IMR-90 (cell line): ENCODE data around the gene PLEKHH1. TPM values are rescaled to one million over a fixed set of nuclear protein-coding genes. Genes with fewer than 3 reads are reported as not detected.

Experiments used
- ATAC-seq: fragments of 200-7000 bp; cut with Tn5 transposase; 2 replicates; pipeline ENCODE4 v1.9.1; 2020; ENCODE audit warnings: low read depth, mild to moderate bottlenecking, moderate library complexity
- BruUV-seq: library from RNA; stranded (reverse); fragments of 400-500 nt; replicated peaks from 2 replicates; lab custom pipeline; 2021; lab: Mats Ljungman, UMichigan
- CTCF ChIA-PET: fragments of 300-600 bp; formaldehyde crosslinking; extraction: SDS; loops from one replicate; lab custom pipeline; 2021; ENCODE audit warnings: antibody characterized with exemption; lab: Yijun Ruan, JAX
- POLR2A ChIA-PET: fragments of 300-600 bp; sonication (Branson Sonifier 250); formaldehyde crosslinking; loops from one replicate; lab custom pipeline; 2022; ENCODE audit warnings: antibody characterized with exemption; ENCODE audit not compliant: unreplicated experiment; lab: Charles Lee
- DNase-seq: peaks from one replicate; pipeline ENCODE4 v3.0.0; 2013
- H2AFZ ChIP-seq: replicated peaks from 2 replicates; pipeline ENCODE3; 2013; ENCODE audit warnings: low read length, mild to moderate bottlenecking; ENCODE audit not compliant: poor library complexity
- H2AK5ac ChIP-seq: 2 replicates; pipeline ENCODE4 v1.6.1; 2013; ENCODE audit warnings: low read depth, low read length, inconsistent platforms
- H2AK9ac ChIP-seq: replicated peaks from 2 replicates; pipeline ENCODE3; 2013; ENCODE audit warnings: mild to moderate bottlenecking, low read depth, low read length, moderate library complexity; ENCODE audit not compliant: poor library complexity
- H2BK120ac ChIP-seq: 2 replicates; pipeline ENCODE4 v1.6.1; 2013; ENCODE audit warnings: low read depth, low read length, inconsistent platforms
- H2BK15ac ChIP-seq: 3 replicates; pipeline ENCODE4 v1.6.1; 2013; ENCODE audit warnings: low read depth, low read length, inconsistent platforms
- H2BK20ac ChIP-seq: 2 replicates; pipeline ENCODE4 v1.6.1; 2013; ENCODE audit warnings: low read depth, mild to moderate bottlenecking, inconsistent platforms, low read length, moderate library complexity
- H2BK5ac ChIP-seq: 2 replicates; pipeline ENCODE4 v1.6.1; 2013; ENCODE audit warnings: mild to moderate bottlenecking, low read depth, low read length, inconsistent platforms; ENCODE audit not compliant: poor library complexity, severe bottlenecking
- H3K14ac ChIP-seq: replicated peaks from 2 replicates; pipeline ENCODE4 v1.6.1; 2013; ENCODE audit warnings: low read depth, low read length, inconsistent platforms
- H3K18ac ChIP-seq: 2 replicates; pipeline ENCODE4 v1.6.1; 2013; ENCODE audit warnings: low read depth, low read length, control low read depth
- H3K23ac ChIP-seq: 2 replicates; pipeline ENCODE4 v1.6.1; 2013; ENCODE audit warnings: low read depth, low read length, inconsistent platforms
- H3K27ac ChIP-seq: 2 replicates; pipeline ENCODE4 v1.5.1; 2013; ENCODE audit warnings: mild to moderate bottlenecking, control low read depth, low read length; ENCODE audit not compliant: insufficient read depth
- H3K27me3 ChIP-seq: 2 replicates; pipeline ENCODE4 v1.6.1; 2013; ENCODE audit warnings: low read length; ENCODE audit not compliant: control insufficient read depth, insufficient read depth
- H3K36me3 ChIP-seq: 2 replicates; pipeline ENCODE4 v1.6.1; 2013; ENCODE audit warnings: low read length, mixed read lengths; ENCODE audit not compliant: control insufficient read depth, insufficient read depth
- H3K4ac ChIP-seq: 2 replicates; pipeline ENCODE4 v1.6.1; 2013; ENCODE audit warnings: low read depth, low read length, inconsistent platforms
- H3K4me1 ChIP-seq: 2 replicates; pipeline ENCODE4 v1.6.1; 2013; ENCODE audit warnings: low read length, mixed read lengths; ENCODE audit not compliant: control insufficient read depth, insufficient read depth
- H3K4me2 ChIP-seq: 2 replicates; pipeline ENCODE4 v1.6.1; 2013; ENCODE audit warnings: low read depth, mild to moderate bottlenecking, control low read depth, low read length, moderate library complexity
- H3K4me3 ChIP-seq: 2 replicates; pipeline ENCODE4 v1.5.1; 2013; ENCODE audit warnings: low read depth, mild to moderate bottlenecking, control low read depth, low read length, moderate library complexity; ENCODE audit not compliant: insufficient read depth
- H3K56ac ChIP-seq: 2 replicates; pipeline ENCODE4 v1.6.1; 2013; ENCODE audit warnings: low read length, inconsistent platforms; ENCODE audit not compliant: insufficient read depth; ENCODE audit errors: extremely low read depth
- H3K79me1 ChIP-seq, 2 experiments: 2 replicates each; pipeline ENCODE4 v1.6.1; 2013; ENCODE audit warnings: low read length in 2 of 2, inconsistent platforms in 1 of 2, low read depth in 1 of 2
- H3K9ac ChIP-seq: 2 replicates; pipeline ENCODE4 v1.6.1; 2013; ENCODE audit warnings: low read depth, low read length, control low read depth
- H3K9me1 ChIP-seq: 2 replicates; pipeline ENCODE4 v1.6.1; 2013; ENCODE audit warnings: low read length, inconsistent platforms; ENCODE audit not compliant: insufficient read depth
- H3K9me3 ChIP-seq: 2 replicates; pipeline ENCODE4 v1.6.1; 2013; ENCODE audit warnings: low read length; ENCODE audit not compliant: control insufficient read depth, insufficient read depth
- H4K20me1 ChIP-seq: 2 replicates; pipeline ENCODE4 v1.6.1; 2013; ENCODE audit warnings: low read length, inconsistent platforms; ENCODE audit not compliant: insufficient read depth
- H4K5ac ChIP-seq: 2 replicates; pipeline ENCODE4 v1.6.1; 2013; ENCODE audit warnings: mild to moderate bottlenecking, low read depth, low read length, control low read depth
- H4K8ac ChIP-seq, 2 experiments: 2 replicates each; pipeline ENCODE4 v1.6.1; 2013; ENCODE audit warnings: low read depth in 2 of 2, low read length in 2 of 2, control low read depth in 1 of 2, inconsistent platforms in 1 of 2
- H4K91ac ChIP-seq: 2 replicates; pipeline ENCODE4 v1.6.1; 2013; ENCODE audit warnings: low read depth, low read length, inconsistent platforms; ENCODE audit not compliant: insufficient read depth
- BHLHE40 ChIP-seq: fragments of 150-350 bp; IDR thresholded peaks from 2 replicates; pipeline ENCODE4 v1.6.1; 2016; ENCODE audit warnings: mild to moderate bottlenecking, low read depth, low read length
- CHD1 ChIP-seq: IDR thresholded peaks from 2 replicates; pipeline ENCODE4 v1.6.1; 2012; ENCODE audit warnings: low read depth, low read length, improper control_type of control experiment
- RFX5 ChIP-seq: IDR thresholded peaks from 2 replicates; pipeline ENCODE4 v1.8.0; 2012; ENCODE audit warnings: low read depth, mild to moderate bottlenecking, low read length, moderate library complexity
- SMC3 ChIP-seq: fragments of 150-350 bp; IDR thresholded peaks from 2 replicates; pipeline ENCODE4 v1.6.1; 2016; ENCODE audit warnings: low read depth, mild to moderate bottlenecking, antibody characterized with exemption, low read length, moderate library complexity
- WGBS, 2 experiments: methylation state at CpG; one replicate each; pipeline versions ENCODE4 v1.1.5 to v1.1.7; 2013; ENCODE audit warnings: missing lambda C conversion rate in 2 of 2; ENCODE audit not compliant: insufficient read length in 1 of 2; ENCODE audit errors: extremely low coverage in 2 of 2; 5-methylcytosine and 5-hydroxymethylcytosine counted together
- dilution Hi-C: fragments of 300-500 bp; cut with HindIII; formaldehyde crosslinking; loops from one replicate; pipeline ENCODE4 v1.14.3; 2018; ENCODE audit warnings: low sequenced_read_pairs; ENCODE audit not compliant: unreplicated experiment
- in situ Hi-C: fragments of 300-500 bp; cut with MboI; formaldehyde crosslinking; loops from 3 replicates; pipeline ENCODE4 v1.14.3; 2019; ENCODE audit warnings: low sequenced_read_pairs, inconsistent platforms, mixed read lengths
- intact Hi-C: fragments of 100-400 bp; cut with micrococcal nuclease; formaldehyde crosslinking; loops from 2 replicates; pipeline ENCODE4 v1.10.0; 2022
- polyA plus RNA-seq, 3 experiments: library from polyadenylated mRNA; depleted of rRNA; stranded (reverse); fragments of >200 nt; gene quantifications; 2 replicates each; pipeline ENCODE4 v1.2.3, GENCODE V29; 2012; ENCODE audit warnings: low replicate concordance in 1 of 3
- total RNA-seq: library from RNA; depleted of rRNA; stranded (reverse); fragments of >200 nt; gene quantifications from 2 replicates; pipeline ENCODE4 v1.2.3, GENCODE V29; 2012
- TF ChIP-seq, protein P1 (sequence below): fragments of 150-350 bp; IDR thresholded peaks from 2 replicates; pipeline ENCODE4 v1.6.1; 2016; ENCODE audit warnings: low read depth, mild to moderate bottlenecking, low read length, moderate library complexity, borderline replicate concordance
- TF ChIP-seq, protein P2 (sequence below): fragments of 150-350 bp; IDR thresholded peaks from 2 replicates; pipeline ENCODE4 v1.6.1; 2017; ENCODE audit warnings: mild to moderate bottlenecking, antibody characterized with exemption, low read length, low read depth

PLEKHH1 gene
- total and polyA plus RNA-seq, 2 of the 4 experiments (the other 2 are of a cell fraction), result under 0.01 to 0.34 TPM

- H3K18ac ChIP-seq, result no peak overlapping the region
- in situ Hi-C loops (no loop called here), intact Hi-C loops (no loop called here), dilution Hi-C loops (no loop called here)
- peaks cover 30% of the 10 kb centered on the region for H3K27me3 ChIP-seq
- no peak overlapping the region for H2AK5ac ChIP-seq
- no peak overlapping the region for H3K27ac ChIP-seq
- H3K4me2 ChIP-seq, result no peak overlapping the region
- H2BK15ac ChIP-seq, result no peak overlapping the region
- no peak overlapping the region for H3K14ac ChIP-seq
- H4K20me1 ChIP-seq, result no peaks in the 10 kb centered on the region
- no peak overlapping the region for H2AFZ ChIP-seq
- TF ChIP-seq, protein P1, sequence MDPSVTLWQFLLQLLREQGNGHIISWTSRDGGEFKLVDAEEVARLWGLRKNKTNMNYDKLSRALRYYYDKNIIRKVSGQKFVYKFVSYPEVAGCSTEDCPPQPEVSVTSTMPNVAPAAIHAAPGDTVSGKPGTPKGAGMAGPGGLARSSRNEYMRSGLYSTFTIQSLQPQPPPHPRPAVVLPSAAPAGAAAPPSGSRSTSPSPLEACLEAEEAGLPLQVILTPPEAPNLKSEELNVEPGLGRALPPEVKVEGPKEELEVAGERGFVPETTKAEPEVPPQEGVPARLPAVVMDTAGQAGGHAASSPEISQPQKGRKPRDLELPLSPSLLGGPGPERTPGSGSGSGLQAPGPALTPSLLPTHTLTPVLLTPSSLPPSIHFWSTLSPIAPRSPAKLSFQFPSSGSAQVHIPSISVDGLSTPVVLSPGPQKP, result no peak
- TF ChIP-seq RFX5, result no peak
- TF ChIP-seq BHLHE40, result no peak
- no peak for TF ChIP-seq SMC3
- no peak for TF ChIP-seq CHD1
- TF ChIP-seq, protein P2, sequence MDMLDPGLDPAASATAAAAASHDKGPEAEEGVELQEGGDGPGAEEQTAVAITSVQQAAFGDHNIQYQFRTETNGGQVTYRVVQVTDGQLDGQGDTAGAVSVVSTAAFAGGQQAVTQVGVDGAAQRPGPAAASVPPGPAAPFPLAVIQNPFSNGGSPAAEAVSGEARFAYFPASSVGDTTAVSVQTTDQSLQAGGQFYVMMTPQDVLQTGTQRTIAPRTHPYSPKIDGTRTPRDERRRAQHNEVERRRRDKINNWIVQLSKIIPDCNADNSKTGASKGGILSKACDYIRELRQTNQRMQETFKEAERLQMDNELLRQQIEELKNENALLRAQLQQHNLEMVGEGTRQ, result no peak
- WGBS, 2 experiments, result no CpG with 5 or more reads among the region's 1 CpG
- ChIA-PET POLR2A (no interaction called here), CTCF (interaction anchor here (1.6 kb wide), 1 partner anchor 18 kb away, joined by 6 read pairs; no protein-coding TSS in a partner anchor)
- H3K4ac ChIP-seq, result no peak overlapping the region
- no peak overlapping the region for H3K9ac ChIP-seq
- no TSS peak for BruUV-seq
- DNase-seq (no peak), ATAC-seq (no peak)
- peaks cover 4% of the 10 kb centered on the region; the same call in 1 of the 2 replicates for H3K9me3 ChIP-seq
- H3K4me1 ChIP-seq, result no peaks in the 10 kb centered on the region
- H4K91ac ChIP-seq, result no peak overlapping the region
- no peaks in the 10 kb centered on the region for H3K36me3 ChIP-seq
- H3K23ac ChIP-seq, result no peak overlapping the region
- H2AK9ac ChIP-seq, result no peak overlapping the region
- H3K56ac ChIP-seq, result no peak overlapping the region
- H2BK20ac ChIP-seq, result no peak overlapping the region
- H4K5ac ChIP-seq, result no peak overlapping the region
- H2BK120ac ChIP-seq, result no peak overlapping the region
- 0 out of 2 replicates have a peak, but pooled peaks cover 3% of the 10 kb centered on the region for H3K9me1 ChIP-seq
- no peak overlapping the region for H2BK5ac ChIP-seq
- no peak overlapping the region for H3K4me3 ChIP-seq
- H3K79me1 ChIP-seq, result no peaks in the 10 kb centered on the region
- no peak overlapping the region for H4K8ac ChIP-seq
These were observed 11.5 kb downstream of the PLEKHH1 start for GRCh38 chr14:67544590-67544989.
